Measurements from ENCODE around the gene FHOD3. TPM values are rescaled to one million over a fixed set of nuclear protein-coding genes. Genes with fewer than 3 reads are reported as not detected.

The FHOD3 gene
- total and polyA plus RNA-seq, 2 donors (not counting 1 experiment from before 2014, with no cell fraction given) = not detected

- peaks cover 0 to 15% (median 0%) of the 10 kb centered on the region in 3 donors for H3K9me3 ChIP-seq (ENCODE audit: control extremely low read depth in 1 of 3, control insufficient read depth in 2 of 3, insufficient read depth in 1 of 3, low read length in 2 of 3)
- TF ChIP-seq EZH2 (IDR thresholded peaks at IDR 0.05; ENCODE audit: borderline replicate concordance, insufficient read depth, low read depth, low read length, poor library complexity, severe bottlenecking) (no peak), CTCF (IDR thresholded peaks at IDR 0.05) (no peak)
Measured at GRCh38 chr18:36734596-36734995, 437.1 kb downstream of the FHOD3 start.

GRCh38 chr18:36735130-36735529, 437.6 kb downstream of the FHOD3 start:
- intact Hi-C loops (cut with micrococcal nuclease) = no loop called here
- no peaks in the 10 kb centered on the region for H3K27me3 ChIP-seq (replicated peaks in 1 of 4; ENCODE audit: control extremely low read depth in 1 of 4, control insufficient read depth in 3 of 4, insufficient read depth in 4 of 4, low read length in 3 of 4)
- H3K9ac ChIP-seq (ENCODE audit: low read length) = no peak overlapping the region
- Mint-ChIP-seq H3K4me3 (no peak overlapping the region), H3K27ac (no peak overlapping the region), H3K27me3 (peaks cover 7% of the 10 kb centered on the region), H3K4me1 (peaks cover 12% of the 10 kb centered on the region), H3K9me3 (ENCODE audit: insufficient read depth) (peaks cover 6% of the 10 kb centered on the region)
- no peak overlapping the region for H3K4me2 ChIP-seq (replicated peaks; ENCODE audit: low read depth, low read length, poor library complexity, severe bottlenecking)
- ChIA-PET CTCF (no interaction called here), POLR2A (no interaction called here)
- H3K4me1 ChIP-seq (ENCODE audit: control insufficient read depth in 2 of 2, insufficient read depth in 2 of 2, low read length in 2 of 2) = peaks cover 4 to 8% of the 10 kb centered on the region in 2 donors
- no peak overlapping the region for H2AFZ ChIP-seq (ENCODE audit: insufficient read depth, low read depth, low read length, poor library complexity, severe bottlenecking)
- no peak overlapping the region for H3K27ac ChIP-seq (ENCODE audit: low read length in 2 of 2)
- no peak overlapping the region for H3K4me3 ChIP-seq (ENCODE audit: control extremely low read depth in 1 of 5, extremely low read depth in 1 of 5, insufficient read depth in 1 of 5, low read depth in 2 of 5, low read length in 4 of 5)
- ATAC-seq (ENCODE audit: low read depth) = no peak
- no peaks in the 10 kb centered on the region for H4K20me1 ChIP-seq (ENCODE audit: control insufficient read depth, insufficient read depth, low read length, poor library complexity, severe bottlenecking)
- H3K36me3 ChIP-seq (replicated peaks in 1 of 2; ENCODE audit: control extremely low read depth in 1 of 2, control insufficient read depth in 1 of 2, extremely low read depth in 1 of 2, insufficient read depth in 2 of 2, low read length in 1 of 2) = no peaks in the 10 kb centered on the region
- 50% methylated on average over 1 of the region's 2 CpGs for WGBS (ENCODE audit: insufficient coverage)
- H3K79me2 ChIP-seq (ENCODE audit: control insufficient read depth, insufficient read depth, low read length) = no peaks in the 10 kb centered on the region
- DNase-seq = no peak
- H3K9me3 ChIP-seq (ENCODE audit: control extremely low read depth in 1 of 3, control insufficient read depth in 2 of 3, insufficient read depth in 1 of 3, low read length in 2 of 3) = peaks cover 0 to 15% (median 0%) of the 10 kb centered on the region in 3 donors
- TF ChIP-seq CTCF (IDR thresholded peaks at IDR 0.05) = no peak

More at GRCh38 chr18:36734596-36734995, 437.1 kb downstream of the FHOD3 start:
- H2AFZ ChIP-seq (ENCODE audit: insufficient read depth, low read depth, low read length, poor library complexity, severe bottlenecking) = no peak overlapping the region
- ChIA-PET CTCF (no interaction called here), POLR2A (no interaction called here)
- no peak overlapping the region for H3K27ac ChIP-seq (ENCODE audit: low read length in 2 of 2)
- H3K4me3 ChIP-seq (ENCODE audit: control extremely low read depth in 1 of 5, extremely low read depth in 1 of 5, insufficient read depth in 1 of 5, low read depth in 2 of 5, low read length in 4 of 5) = no peak overlapping the region
- peaks cover 7% of the 10 kb centered on the region for H3K27me3 Mint-ChIP-seq
- no peak overlapping the region for H3K4me2 ChIP-seq (replicated peaks; ENCODE audit: low read depth, low read length, poor library complexity, severe bottlenecking)
- H3K9ac ChIP-seq (ENCODE audit: low read length) = no peak overlapping the region
- peaks cover 4 to 8% of the 10 kb centered on the region in 2 donors for H3K4me1 ChIP-seq (ENCODE audit: control insufficient read depth in 2 of 2, insufficient read depth in 2 of 2, low read length in 2 of 2)
- H3K9me3 Mint-ChIP-seq (ENCODE audit: insufficient read depth) = peaks cover 6% of the 10 kb centered on the region
- 93% methylated on average over 4 of the region's 4 CpGs for WGBS (ENCODE audit: insufficient coverage)
- no peaks in the 10 kb centered on the region for H4K20me1 ChIP-seq (ENCODE audit: control insufficient read depth, insufficient read depth, low read length, poor library complexity, severe bottlenecking)
- ATAC-seq (ENCODE audit: low read depth) (no peak), DNase-seq (no peak)
- no peak overlapping the region for H3K4me3 Mint-ChIP-seq
- H3K79me2 ChIP-seq (ENCODE audit: control insufficient read depth, insufficient read depth, low read length) = no peaks in the 10 kb centered on the region
- no peaks in the 10 kb centered on the region for H3K27me3 ChIP-seq (replicated peaks in 1 of 4; ENCODE audit: control extremely low read depth in 1 of 4, control insufficient read depth in 3 of 4, insufficient read depth in 4 of 4, low read length in 3 of 4)
- peaks cover 12% of the 10 kb centered on the region for H3K4me1 Mint-ChIP-seq
- intact Hi-C loops (cut with micrococcal nuclease) = no loop called here
- no peaks in the 10 kb centered on the region for H3K36me3 ChIP-seq (replicated peaks in 1 of 2; ENCODE audit: control extremely low read depth in 1 of 2, control insufficient read depth in 1 of 2, extremely low read depth in 1 of 2, insufficient read depth in 2 of 2, low read length in 1 of 2)
- H3K27ac Mint-ChIP-seq = no peak overlapping the region

Measured in B cell (primary cell).